ENCODE results near the gene TEX13B.
"Not testable (repeated sequence)": the region's sequence is repeated elsewhere in the genome, so short reads cannot be mapped to it uniquely, and the experiment has no call there.

The TEX13B gene

DNA sequence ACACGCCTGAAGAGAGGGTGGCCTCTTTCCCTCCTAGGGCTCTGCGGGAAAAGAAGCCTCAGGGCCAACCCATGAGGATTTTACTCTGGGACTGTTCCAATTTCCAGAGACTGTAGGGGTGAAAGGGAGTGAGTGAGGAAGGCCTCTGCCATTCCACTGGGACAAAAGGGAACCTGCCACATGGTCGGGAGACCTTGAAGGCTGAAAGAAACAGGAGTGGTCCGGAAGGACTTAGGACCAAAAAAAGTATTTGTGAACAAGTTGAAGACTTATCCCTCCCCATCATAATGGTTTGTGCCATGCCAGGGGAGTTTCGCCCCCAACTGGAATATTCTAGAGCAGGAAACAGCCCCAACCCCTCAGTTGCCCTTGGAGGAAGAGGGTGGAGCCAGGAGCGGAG lies at the start of gene TEX13B:
TEX13B (minus strand) TSS at position 15 of the 400 bp plus-strand sequence. CDS start 243 bp downstream, outside the sequence.
- no peak for DNase-seq

DNA sequence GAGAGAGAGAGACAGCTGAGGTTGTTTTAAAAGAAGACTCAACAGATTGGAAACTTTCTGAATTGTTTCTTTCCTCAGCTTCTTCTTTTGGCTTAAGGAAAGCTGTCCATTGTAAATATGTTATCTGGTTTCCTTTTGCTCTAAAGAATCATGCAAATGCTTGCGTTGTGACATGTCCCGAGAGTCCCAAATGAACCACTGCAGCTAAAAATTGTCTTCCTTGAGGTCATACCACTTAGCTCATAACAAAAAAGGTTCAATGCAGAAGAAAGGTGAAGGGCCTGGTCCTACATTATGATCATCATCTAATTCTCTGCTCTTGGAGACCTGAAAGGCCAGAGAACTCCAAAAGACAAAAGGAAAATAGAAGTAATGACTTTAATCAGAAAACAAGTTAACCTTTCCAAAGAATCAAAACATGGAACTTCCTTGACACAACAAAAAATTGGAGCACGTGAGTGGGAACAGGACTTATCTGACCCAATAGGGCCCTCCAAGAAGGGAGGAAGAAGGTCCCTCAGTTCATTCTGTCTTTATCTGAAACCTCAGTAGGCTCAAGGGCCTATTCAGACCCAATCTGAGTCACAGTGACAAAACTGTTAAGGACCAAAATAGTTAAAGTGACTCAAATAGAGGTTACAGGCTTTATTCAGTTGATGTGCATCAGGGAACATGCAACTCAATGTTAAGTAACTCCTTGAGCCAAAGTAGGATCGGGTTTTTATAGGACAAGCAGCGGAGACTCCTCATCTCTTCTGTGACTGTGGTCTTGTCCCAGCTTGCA lies 48.0 kb upstream of the TEX13B start:
- DNase-seq: no peak

- DNase-seq: no peak
Measured at GRCh38 chrX:108028854-108029253, 46.7 kb upstream of the TEX13B start.

DNA sequence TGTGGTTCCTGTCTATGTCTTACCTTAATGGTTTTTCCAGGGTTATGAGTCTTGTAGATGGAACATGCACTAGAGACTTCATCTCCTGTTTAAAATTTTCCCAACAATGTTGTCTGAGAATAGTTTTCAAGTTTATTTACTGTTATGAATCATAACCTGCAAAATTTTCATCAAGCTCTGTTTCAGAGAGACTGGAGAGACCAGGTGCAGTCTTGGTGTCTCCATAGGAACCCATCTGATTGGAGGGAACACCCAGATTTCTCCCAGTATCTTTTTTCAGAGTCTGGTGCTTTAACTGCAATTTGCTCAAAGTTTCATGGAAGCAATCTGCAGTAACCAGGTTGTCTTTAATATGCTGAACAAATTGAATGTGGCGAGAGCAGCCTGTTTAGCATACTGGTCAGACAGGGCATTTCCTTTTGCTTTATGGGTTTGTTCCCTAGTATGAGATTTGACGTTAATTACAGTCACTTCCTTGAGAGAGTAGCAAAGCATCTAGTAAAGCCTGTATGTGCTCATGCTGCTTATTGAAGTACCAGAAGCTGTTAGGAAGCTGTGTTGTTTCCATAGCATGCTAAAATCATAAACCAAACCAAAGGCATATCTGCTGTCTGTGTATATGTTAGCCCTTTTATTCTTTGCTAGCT lies 43.9 kb upstream of the TEX13B start:
- DNase-seq: no peak

DNA sequence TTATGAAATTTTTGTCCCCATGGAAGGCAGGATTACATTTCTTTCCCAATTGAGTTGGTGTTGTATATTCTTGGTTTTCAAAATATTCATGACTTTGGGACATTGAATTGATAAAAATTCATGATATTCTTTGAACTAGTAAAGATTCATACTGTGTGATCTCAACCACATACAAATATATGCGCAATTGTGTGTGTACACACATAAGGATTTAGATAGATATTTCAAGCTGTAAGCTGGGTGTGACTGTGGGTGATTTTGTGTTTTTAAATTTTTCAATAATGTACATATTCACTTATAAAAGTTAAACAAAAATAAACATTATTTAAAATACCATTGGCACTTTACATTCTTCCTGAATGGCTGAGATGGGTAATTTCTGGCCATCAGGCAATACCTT lies 43.2 kb upstream of the TEX13B start:
- no peak for DNase-seq

- no peak for DNase-seq
Measured at GRCh38 chrX:108022491-108023089, 40.4 kb upstream of the TEX13B start.

DNA sequence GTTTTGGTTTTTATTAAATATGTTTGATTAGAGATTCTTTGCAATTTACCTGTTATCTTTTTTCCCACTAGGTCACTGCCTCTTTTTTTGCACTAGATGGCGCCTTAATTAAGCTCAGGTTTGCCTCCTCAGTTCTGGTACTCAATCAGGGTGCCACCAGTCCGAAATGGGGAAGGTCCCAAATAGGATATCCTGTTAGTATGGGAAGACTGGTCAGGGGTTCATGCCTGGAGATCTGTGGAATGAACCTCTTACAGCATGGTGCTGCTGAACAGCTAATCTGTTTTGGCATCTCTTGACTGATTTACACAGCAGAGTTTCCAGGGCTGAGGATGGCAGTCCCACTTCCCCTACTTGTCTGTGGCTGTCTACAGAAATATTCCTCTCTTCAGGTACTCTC lies 38.5 kb upstream of the TEX13B start:
- peak; percentile 14 for DNase-seq

DNA sequence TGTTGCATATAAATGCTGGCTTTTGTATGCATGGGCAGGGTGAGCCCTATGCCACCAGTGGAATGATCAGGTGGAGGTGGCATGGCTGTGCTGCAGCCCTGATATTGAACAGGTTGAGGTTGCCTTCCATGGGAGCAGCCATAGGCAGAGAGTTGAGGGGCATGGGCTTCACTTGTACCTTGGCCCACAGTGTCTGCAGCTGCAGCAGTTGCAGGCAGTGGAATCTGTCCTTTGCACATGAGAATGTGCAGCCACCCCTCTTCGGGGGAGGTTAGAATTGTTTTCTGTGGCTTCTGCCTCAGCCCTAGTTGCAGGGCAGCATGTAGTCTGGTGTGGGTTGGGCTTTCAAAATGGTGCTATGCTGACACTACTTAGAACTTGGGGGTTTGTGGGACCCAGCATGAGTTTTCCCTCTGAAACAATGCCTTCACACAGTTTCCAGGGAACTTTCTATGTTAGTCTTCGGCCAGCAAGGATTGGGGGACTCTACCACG lies 37.3 kb upstream of the TEX13B start:
- no peak for DNase-seq

GRCh38 chrX:108018656-108019381 lies 36.6 kb upstream of the TEX13B start:
- no peak for DNase-seq

DNA sequence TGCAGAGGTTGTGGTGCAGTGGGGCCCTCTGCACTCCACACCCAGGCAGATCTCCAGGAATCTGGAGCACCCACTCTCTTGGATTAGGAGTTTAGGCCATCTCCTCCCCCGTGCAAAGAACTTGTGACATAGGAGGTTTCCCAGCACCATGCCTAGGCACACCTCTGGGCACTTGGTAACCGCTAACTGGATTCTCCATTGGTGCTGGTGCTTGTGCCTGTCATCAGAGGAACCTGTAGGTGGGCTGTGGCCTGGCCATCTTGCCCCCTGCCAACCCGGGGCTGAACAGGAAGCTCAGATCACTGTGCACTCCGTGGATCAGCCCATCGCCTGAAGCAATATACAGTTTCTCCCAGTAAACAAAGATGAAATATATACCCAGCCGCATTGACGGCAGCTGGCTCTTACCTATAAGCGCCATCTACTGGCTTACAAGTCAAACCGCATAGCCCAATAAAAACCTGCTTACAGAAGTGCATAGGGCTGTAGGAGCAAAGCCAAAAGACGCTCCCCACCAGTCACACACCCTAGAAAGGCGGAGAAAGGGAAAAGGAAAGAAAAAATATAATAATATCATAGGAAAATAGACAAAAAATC lies 19.1 kb upstream of the TEX13B start:
- DNase-seq: peak; percentile 78

- DNase-seq: peak; percentile 93
Measured at GRCh38 chrX:108000751-108001150, 18.6 kb upstream of the TEX13B start.

- DNase-seq: no peak
Measured at GRCh38 chrX:107996124-107996523, 14.0 kb upstream of the TEX13B start.

DNA sequence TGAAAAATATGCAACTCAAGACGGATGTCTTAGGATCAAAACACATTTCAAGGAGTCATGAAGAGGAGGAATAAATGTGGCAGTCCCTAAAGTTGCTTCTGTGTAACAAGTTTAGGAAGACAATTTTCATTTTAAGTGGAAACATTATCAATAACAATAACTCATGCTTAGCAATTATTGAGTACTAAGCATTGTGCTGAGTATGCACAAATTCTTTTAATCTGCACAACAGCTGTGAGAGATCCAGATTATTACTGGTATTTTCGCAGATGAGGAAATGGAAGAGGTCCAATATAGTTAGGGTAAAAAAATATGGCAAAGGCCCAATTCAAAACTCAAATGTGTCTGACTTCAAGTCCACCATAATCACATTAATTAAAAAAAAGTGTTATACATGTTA lies 2.9 kb upstream of the TEX13B start:
- no peak for DNase-seq

- DNase-seq: no peak
Measured at GRCh38 chrX:107979534-107979933, 2.6 kb downstream of the TEX13B start.

DNA sequence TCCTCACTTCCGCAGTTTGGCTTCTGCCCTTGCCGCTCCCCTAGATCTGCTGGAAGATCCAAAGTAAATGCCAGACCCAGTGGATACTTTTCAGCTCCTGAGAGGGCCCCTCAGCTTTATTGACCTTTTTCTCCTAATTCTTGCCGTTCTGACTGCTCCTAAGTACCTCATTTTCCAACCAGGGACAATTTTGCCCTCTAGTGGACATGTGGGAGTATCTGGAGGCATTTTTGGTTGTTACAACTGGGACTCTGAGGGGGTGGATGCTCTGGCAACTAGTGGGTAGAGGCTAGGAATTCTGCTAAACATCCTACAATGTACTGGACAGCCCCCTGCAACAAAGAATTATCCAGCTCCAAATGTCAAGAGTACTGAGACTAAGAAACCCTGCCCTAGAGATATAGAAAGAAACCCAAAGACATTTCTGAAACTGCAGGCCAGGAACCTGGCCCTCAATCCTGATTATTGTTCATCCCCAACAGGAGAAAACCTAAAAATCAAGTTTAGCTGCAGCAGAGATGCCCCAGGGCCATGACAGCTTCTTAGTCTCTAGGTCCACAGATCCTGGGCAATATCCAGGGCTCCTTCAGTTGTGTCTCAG lies 3.4 kb downstream of the TEX13B start:
- DNase-seq: peak; percentile 3

DNA sequence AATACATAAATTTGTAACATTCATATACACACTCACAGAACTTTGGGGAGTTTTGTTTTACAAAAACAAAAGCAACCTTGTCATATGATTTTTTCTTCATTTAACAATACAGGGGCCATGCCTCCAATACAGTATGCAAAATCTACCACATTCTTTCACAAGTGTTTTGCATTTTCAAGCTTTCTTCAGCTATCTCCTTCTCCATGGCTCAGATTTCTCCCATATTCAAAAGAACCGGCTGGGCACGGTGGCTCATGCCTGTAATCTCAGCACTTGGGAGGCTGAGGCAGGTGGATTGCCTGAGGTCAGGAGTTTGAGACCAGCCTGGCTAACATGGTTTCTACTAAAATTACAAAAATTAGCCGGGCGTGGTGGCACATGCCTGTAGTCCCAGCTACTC lies 4.1 kb downstream of the TEX13B start:
- DNase-seq: no peak

DNA sequence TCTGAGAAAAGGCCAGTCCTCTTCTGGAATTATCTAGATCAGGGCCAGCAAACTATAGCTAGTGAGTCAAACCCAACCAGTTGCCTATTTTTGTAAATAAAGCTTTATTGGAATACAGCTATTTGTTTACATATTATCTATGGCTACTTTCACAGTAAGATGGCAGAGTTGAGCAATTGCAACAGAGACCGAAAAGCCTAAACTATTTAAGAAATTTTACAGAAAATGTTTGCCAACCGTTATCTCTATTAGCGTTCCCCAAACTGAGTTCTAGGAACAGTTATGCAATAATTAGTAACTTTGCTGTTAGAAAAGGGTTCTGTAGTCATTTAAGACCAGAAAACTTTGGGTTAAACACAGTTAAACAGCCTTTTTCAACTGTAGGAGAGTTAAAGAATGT lies 10.5 kb downstream of the TEX13B start:
- no peak for DNase-seq

- DNase-seq: no peak
Measured at GRCh38 chrX:107970073-107970472, 12.1 kb downstream of the TEX13B start.

DNA sequence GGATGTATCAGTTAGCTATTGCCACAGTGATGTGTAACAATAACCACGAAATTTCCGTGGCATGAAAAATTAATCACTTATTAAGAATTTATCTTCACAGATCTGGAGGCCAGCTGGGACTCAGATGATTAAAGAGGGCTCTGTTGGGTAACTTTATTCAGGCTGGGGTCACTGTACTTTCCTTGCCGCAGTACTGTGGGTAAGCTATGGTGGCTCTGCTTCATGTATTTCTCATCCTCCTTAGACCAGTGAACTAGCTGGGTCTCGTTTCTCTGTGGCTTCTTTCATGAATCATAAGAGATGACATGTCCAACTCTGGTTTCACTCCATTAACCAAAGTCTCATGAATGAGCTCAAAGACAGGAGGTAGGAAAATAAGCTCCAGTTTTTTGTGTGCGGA lies 13.5 kb downstream of the TEX13B start:
- DNase-seq: no peak

DNA sequence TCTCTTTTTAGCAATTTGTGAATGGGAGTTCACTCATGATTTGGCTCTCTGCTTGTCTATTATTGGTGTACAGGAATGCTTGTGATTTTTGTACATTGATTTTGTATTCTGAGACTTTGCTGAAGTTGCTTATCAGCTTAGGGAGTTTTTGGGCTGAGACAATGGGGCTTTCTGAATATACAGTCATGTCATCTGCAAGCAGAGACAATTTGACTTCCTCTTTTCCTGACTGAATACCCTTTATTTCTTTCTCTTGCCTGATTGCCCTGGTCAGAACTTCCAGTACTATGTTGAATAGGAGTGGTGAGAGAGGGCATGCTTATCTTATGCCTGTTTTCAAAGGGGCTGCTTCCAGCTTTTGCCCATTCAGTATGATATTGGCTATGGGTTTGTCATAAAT lies 26.8 kb downstream of the TEX13B start:
- not testable (repeated sequence) for DNase-seq

GRCh38 chrX:107940095-107940494 lies 42.1 kb downstream of the TEX13B start:
- DNase-seq: no peak

- DNase-seq: no peak
Measured at GRCh38 chrX:107936434-107936730, 45.8 kb downstream of the TEX13B start.
